Measurements from ENCODE around the gene FAM53B. TPM values are rescaled to one million over a fixed set of nuclear protein-coding genes. Genes with fewer than 3 reads are reported as not detected.

Gene FAM53B
- total RNA-seq, 3 donors from 2014 or later: 17.0 to 39.7 (median 22.8) TPM

GRCh38 chr10:124668517-124669051 lies 75.6 kb downstream of the FAM53B start:
- no peak overlapping the region for H3K4me3 ChIP-seq
- TF ChIP-seq, protein P1, sequence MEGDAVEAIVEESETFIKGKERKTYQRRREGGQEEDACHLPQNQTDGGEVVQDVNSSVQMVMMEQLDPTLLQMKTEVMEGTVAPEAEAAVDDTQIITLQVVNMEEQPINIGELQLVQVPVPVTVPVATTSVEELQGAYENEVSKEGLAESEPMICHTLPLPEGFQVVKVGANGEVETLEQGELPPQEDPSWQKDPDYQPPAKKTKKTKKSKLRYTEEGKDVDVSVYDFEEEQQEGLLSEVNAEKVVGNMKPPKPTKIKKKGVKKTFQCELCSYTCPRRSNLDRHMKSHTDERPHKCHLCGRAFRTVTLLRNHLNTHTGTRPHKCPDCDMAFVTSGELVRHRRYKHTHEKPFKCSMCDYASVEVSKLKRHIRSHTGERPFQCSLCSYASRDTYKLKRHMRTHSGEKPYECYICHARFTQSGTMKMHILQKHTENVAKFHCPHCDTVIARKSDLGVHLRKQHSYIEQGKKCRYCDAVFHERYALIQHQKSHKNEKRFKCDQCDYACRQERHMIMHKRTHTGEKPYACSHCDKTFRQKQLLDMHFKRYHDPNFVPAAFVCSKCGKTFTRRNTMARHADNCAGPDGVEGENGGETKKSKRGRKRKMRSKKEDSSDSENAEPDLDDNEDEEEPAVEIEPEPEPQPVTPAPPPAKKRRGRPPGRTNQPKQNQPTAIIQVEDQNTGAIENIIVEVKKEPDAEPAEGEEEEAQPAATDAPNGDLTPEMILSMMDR (IDR thresholded peaks at IDR 0.05): no peak
- no peak for TF ChIP-seq POLR2AphosphoS5 (IDR thresholded peaks at IDR 0.05)
- TF ChIP-seq POLR2A (IDR thresholded peaks at IDR 0.05): no peak
- no peaks in the 10 kb centered on the region for H3K9me3 ChIP-seq
- H3K36me3 ChIP-seq: no peaks in the 10 kb centered on the region
- H3K27ac ChIP-seq: peak overlapping the region; percentile 22 to 75
- no peak for DNase-seq (ENCODE audit: low spot score in 2 of 2)
- no peaks in the 10 kb centered on the region for H3K27me3 ChIP-seq
- H3K4me1 ChIP-seq: peaks cover 4 to 10% of the 10 kb centered on the region in 2 donors
- intact Hi-C loops (cut with DNase I; ENCODE audit: low total_unique reads): no loop called here

- intact Hi-C loops (cut with DNase I; ENCODE audit: low total_unique reads): no loop called here
- TF ChIP-seq POLR2A (IDR thresholded peaks at IDR 0.05): no peak
- TF ChIP-seq POLR2AphosphoS5 (IDR thresholded peaks at IDR 0.05): no peak
- TF ChIP-seq, protein P1 (IDR thresholded peaks at IDR 0.05): no peak
- H3K36me3 ChIP-seq: no peaks in the 10 kb centered on the region
- no peaks in the 10 kb centered on the region for H3K27me3 ChIP-seq
- no peak overlapping the region for H3K4me3 ChIP-seq
- H3K4me1 ChIP-seq: peaks cover 4 to 10% of the 10 kb centered on the region in 2 donors
- H3K27ac ChIP-seq: peak overlapping the region; percentile 33 to 75
- H3K9me3 ChIP-seq: no peaks in the 10 kb centered on the region
- no peak for DNase-seq (ENCODE audit: low spot score in 2 of 2)
Measured at GRCh38 chr10:124667425-124668345, 76.5 kb downstream of the FAM53B start.

DNA sequence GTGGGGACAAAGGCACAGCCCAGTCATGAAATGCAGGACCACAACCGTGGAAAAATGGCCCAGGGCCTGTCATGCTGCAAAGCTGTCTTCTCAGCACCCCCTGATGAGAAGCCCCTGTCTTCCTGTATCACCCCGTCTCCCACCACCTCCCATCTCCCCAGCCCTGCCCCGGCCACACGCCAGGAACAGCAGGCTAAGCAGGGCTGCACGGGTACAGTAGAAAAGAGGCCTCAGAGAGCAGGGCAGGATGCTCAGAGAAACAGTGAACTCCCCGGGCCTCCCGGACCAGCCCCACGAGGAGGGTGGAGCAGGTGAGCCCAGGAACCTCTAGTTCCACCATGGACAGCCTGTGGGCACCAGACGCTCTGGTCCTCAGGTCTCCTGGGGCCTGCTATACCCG lies 77.7 kb downstream of the FAM53B start:
- Histone ChIP-seq H3K36me3 (no peaks in the 10 kb centered on the region), H3K27ac (no peak overlapping the region), H3K9me3 (no peaks in the 10 kb centered on the region), H3K4me3 (no peak overlapping the region), H3K27me3 (no peaks in the 10 kb centered on the region), H3K4me1 (peaks cover 0 to 5% of the 10 kb centered on the region in 2 donors)
- TF ChIP-seq POLR2A (IDR thresholded peaks at IDR 0.05) (no peak), POLR2AphosphoS5 (IDR thresholded peaks at IDR 0.05) (no peak)
- TF ChIP-seq, protein P1 (IDR thresholded peaks at IDR 0.05): no peak
- no peak for DNase-seq (ENCODE audit: low spot score in 2 of 2)
- intact Hi-C loops (cut with DNase I; ENCODE audit: low total_unique reads): no loop called here

GRCh38 chr10:124665980-124666379 lies 78.2 kb downstream of the FAM53B start:
- no peaks in the 10 kb centered on the region for H3K9me3 ChIP-seq
- DNase-seq (ENCODE audit: low spot score in 2 of 2): no peak
- no peak overlapping the region for H3K27ac ChIP-seq
- H3K4me1 ChIP-seq: peaks cover 0 to under 1% of the 10 kb centered on the region in 2 donors
- TF ChIP-seq POLR2AphosphoS5 (IDR thresholded peaks at IDR 0.05) (no peak), POLR2A (IDR thresholded peaks at IDR 0.05) (no peak)
- H3K4me3 ChIP-seq: no peak overlapping the region
- H3K36me3 ChIP-seq: no peaks in the 10 kb centered on the region
- no peaks in the 10 kb centered on the region for H3K27me3 ChIP-seq
- intact Hi-C loops (cut with DNase I; ENCODE audit: low total_unique reads): no loop called here

- H3K9me3 ChIP-seq: no peaks in the 10 kb centered on the region
- H3K27me3 ChIP-seq: no peaks in the 10 kb centered on the region
- no peaks in the 10 kb centered on the region for H3K36me3 ChIP-seq
- DNase-seq (ENCODE audit: low spot score in 2 of 2): no peak
- intact Hi-C loops (cut with DNase I; ENCODE audit: low total_unique reads): no loop called here
- H3K4me3 ChIP-seq: no peak overlapping the region
- TF ChIP-seq POLR2A (IDR thresholded peaks at IDR 0.05) (no peak), POLR2AphosphoS5 (IDR thresholded peaks at IDR 0.05) (no peak)
- TF ChIP-seq, protein P1 (IDR thresholded peaks at IDR 0.05): no peak
- no peaks in the 10 kb centered on the region for H3K4me1 ChIP-seq
- H3K27ac ChIP-seq: no peak overlapping the region
Measured at GRCh38 chr10:124665558-124665957, 78.6 kb downstream of the FAM53B start.

Measured in breast epithelium (tissue), 4 donors.